HG03039 (cell line): Measurements from ENCODE around the gene GSG1L.

Experiments used
- ATAC-seq: cut with Tn5 transposase; IDR thresholded peaks from one replicate; pipeline ENCODE4 v1.9.1; 2021; ENCODE audit warnings: mild to moderate bottlenecking, moderate library complexity; ENCODE audit not compliant: unreplicated experiment

GSG1L gene

DNA sequence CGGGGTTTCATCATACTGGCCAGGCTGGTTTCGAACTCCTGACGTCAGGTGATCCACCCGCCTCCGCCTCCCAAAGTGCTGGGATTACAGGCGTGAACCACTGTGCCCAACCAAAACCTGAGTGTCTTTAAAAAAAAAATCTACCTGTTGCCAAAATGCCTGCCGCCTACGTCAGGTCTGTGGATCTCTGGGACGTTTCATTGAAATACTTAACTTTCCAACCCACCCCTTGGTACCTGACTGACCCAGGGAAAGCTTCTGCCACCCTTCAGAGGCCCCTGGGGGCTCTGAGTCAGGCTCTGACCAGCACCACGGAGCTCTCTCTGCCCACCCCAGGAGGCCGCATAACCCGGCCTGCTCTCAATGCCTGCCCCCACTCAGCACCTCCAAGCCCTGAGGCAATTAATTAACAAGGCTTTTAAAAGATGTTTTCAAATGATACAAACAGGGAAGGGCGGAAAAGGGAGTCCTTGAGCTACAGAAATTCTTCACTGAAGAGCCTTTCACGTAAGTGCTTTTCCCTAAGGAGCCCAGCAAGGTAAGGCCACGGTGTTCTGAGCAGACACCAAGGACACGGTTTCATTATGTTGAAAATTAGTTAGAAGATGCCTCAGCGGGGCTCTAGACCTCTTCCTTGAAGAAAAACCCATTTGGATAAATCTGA, 29.3 kb upstream of the GSG1L start:
- ATAC-seq, result no peak

DNA sequence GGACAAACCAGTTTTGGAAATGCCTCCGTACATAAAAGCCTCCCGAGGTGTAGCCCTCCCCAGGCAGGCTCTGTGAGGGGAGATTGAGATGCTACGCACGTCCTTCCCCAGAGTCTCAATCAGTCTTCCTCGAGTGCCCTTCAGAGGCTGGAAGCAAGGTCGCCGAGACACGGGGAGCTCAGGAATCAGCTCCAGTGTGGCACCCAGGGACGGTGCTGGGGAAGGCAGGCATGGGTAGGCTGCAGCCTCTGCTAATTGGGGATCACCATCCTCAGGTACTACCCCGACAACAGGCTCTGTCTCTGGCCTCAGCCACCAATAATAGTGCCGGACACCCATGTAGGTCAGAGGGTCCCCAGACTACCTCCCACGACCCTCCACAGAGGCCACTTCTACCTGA, 28.1 kb upstream of the GSG1L start:
- ATAC-seq, result no peak

- no peak for ATAC-seq
Observed at GRCh38 chr16:28090646-28091377, 27.3 kb upstream of the GSG1L start.

DNA sequence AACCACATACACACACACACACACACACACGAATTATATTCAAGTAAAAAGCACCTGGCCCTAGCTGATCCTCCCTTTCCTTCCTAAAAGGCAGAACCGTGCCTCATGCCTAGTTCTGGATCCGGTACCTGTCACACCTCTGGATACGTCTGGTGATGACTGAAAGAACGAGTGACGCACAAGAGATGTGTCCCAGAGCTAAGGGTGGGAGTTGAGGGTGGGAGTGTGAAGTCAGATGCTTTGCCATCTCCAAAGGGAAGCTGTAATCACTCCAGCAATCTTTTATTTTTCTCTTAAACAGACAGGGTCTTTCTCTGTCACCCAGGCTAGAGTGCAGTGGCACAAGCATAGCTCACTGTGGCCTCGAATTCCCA, 26.5 kb upstream of the GSG1L start:
- ATAC-seq, result no peak

DNA sequence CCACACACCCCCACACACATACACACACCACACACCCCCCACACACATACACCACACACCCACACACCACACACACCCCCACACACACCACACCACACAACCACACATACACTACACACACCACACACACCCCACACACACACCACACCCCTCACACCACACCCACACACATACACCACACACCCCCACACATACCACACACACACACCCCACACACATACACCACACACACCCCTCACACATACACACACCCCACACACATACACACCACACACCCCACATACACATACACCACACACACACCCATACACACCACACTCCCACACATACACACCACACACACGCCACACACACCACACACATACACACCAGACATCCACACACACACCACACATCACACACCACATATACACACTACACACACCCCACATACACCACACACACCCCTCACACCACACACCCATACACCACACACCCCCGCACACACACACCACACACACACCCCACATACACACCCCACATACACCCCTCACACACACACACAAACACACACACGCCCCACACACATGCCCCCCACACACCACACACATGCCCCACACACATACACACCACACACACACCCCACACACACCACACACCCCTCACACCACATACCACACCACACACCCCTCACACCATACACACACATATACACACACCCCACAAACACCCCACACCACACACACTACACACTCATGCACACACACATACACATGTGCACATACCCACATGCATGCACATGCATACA, 25.9 kb upstream of the GSG1L start:
- no peak for ATAC-seq

DNA sequence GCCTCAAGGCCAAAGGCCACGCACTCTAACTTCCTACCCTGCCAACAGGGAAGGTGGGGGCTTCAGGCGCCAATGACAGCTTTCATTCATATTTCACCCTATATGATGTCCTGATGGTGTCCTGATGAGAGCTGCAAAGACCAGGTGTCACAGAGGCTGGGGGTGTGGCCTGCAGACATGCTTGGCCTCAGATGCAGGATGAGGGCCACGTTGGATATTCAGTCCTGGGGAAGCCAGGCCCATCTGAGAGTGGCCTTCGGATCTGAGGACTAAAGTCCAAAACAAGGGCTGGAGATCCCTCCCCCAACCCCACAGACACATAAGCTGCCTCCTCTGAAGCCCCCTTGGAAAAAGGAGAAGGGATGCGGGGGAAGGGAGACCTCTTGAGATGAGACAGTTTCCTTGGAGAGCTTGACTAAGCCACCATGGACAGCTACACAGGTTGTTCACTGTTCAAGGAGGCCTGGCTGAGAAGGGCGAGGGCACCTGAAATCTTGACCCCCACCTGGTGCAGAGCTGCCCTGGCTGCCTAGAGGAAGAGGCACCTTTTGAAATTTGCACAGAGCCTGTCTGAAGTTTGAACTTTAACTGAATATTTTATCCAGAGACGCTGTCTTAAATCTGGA, 24.3 kb upstream of the GSG1L start:
- ATAC-seq, result no peak

GRCh38 chr16:28087140-28087660, 23.7 kb upstream of the GSG1L start:
- no peak for ATAC-seq

DNA sequence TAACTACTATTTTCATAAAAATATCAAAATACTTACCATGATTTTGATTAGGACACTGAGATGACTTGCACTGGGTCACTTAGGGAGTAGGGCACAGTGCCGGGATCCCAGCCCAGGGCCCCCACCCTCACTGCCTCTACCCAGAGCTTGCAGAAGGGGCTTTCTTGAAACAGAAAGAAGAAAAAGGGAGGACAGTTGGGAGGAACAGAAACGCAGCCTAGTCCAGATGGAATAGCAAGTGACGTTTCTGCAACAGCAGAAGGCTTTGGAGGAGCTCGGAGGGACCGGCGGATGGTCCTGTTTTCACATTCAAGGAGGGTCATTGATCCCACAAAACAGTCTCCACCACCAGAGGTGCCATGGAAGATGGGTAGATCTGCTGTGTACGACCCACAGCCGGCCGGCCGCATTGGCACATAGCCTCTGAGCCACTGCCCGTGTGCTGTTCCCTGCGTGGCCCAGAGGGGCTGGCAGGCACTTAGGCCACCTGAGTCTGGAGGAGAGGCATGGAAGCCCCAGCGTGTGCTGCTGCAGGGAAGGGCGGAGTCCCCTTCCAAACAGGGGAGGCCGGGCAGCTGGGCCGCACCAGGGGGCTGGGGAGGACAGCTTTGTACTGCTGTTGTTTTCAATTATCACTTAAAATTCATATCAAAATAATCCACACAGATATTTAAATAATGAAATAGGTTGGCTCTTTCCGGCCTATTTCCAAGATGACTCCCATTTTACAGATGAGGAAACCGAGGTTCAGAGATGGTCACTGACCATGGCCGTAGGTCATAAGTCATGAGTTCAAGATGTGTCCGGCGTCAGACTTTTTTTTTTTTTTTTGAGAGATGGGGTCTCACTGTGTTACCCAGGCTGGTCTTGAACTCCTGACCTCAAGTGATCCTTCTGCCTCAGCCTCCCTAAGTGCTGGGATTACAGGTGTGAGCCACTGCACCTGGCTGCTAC, 22.9 kb upstream of the GSG1L start:
- ATAC-seq, result no peak

GRCh38 chr16:28085389-28086171, 22.1 kb upstream of the GSG1L start:
- ATAC-seq, result no peak

DNA sequence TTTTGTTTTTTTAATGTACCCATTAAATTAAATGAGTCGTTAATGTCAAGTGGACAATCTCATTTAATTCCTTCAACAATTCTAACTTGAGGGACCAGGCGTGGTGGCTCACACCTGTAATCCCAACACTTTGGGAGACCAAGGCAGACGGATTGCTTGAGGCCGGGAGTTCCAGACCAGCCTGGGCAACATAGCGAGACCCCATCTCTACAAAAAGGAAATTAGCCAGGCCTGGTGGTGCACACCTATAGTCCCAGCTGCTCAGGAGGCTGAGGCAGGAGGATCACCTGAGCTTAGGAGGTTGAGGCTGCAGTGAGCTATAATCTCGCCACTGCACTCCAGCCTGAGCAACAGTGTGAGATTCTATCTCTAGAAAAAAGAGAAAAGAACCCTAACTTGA, 20.7 kb upstream of the GSG1L start:
- ATAC-seq, result no peak

DNA sequence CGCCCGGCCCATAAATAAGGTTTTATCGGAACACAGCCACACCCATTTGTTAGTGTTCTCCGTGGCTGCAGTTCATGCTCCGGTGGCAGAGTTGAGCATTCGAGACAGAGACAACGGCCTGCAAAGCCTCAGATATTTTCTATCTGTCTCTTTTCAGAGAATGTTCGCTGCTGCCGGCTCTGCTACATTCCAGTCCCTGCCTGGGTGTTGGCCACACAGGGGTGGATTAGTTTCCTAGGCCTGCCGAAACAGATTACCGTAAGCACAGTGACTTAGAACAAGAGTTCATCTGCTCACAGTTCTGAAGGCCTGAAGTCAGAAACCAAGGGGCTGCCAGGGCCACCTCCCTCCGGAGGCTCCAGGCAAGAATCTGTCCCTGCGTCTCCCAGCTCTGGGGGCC, 19.1 kb upstream of the GSG1L start:
- no peak for ATAC-seq

- ATAC-seq, result no peak
Observed at GRCh38 chr16:28081391-28081968, 18.0 kb upstream of the GSG1L start.

GRCh38 chr16:28078261-28078660, 14.7 kb upstream of the GSG1L start:
- ATAC-seq, result no peak

- no peak for ATAC-seq
Observed at GRCh38 chr16:28073836-28074235, 10.3 kb upstream of the GSG1L start.

- no peak for ATAC-seq
Observed at GRCh38 chr16:28072087-28072486, 8.6 kb upstream of the GSG1L start.

GRCh38 chr16:28069971-28070794, 6.7 kb upstream of the GSG1L start:
- ATAC-seq, result no peak

DNA sequence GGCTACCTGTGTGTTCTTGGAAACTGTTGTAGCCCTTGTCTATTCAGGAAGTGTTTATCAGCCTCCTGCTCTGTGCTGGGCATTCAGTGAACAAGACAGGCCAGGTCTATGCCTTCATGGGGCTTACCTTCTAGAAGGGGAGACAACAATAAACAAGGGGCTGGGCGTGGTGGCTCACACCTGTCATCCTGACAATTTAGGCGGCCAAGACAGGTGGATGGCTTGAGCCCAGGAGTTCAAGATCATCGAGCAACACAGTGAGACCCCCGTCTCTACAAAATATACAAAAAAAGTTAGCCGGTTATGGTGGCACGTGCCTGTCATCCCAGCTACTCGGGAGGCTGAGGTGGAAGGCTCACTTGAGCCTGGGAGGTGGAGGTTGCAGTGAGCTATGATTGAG, 5.5 kb upstream of the GSG1L start:
- no peak for ATAC-seq
